SK-N-SH treated with all-trans-retinoic acid at 6 μM for 48 hours (cell line): ENCODE results near the gene ASB10.

Experiments used
- ATAC-seq: fragments of 200-7000 bp; cut with Tn5 transposase; 3 replicates; pipeline ENCODE4 v1.9.1; 2020; ENCODE audit warnings: mild to moderate bottlenecking, moderate library complexity
- ARNTL ChIP-seq: fragments of 450-650 bp; formaldehyde crosslinking; IDR thresholded peaks from 2 replicates; pipeline ENCODE4 v1.5.0; 2020; ENCODE audit warnings: low read depth, mild to moderate bottlenecking, moderate library complexity, borderline replicate concordance
- BACH2 ChIP-seq: fragments of 250-450 bp; sonication (Bioruptor Pico); IDR thresholded peaks from 2 replicates; pipeline ENCODE4 v1.9.0; 2021; ENCODE audit warnings: mild to moderate bottlenecking, borderline replicate concordance
- CSDC2 ChIP-seq: fragments of 250-450 bp; sonication (Bioruptor Pico); IDR thresholded peaks from 2 replicates; pipeline ENCODE4 v1.5.0; 2020; ENCODE audit warnings: mild to moderate bottlenecking, moderate library complexity
- CSRNP3 ChIP-seq: fragments of 250-450 bp; sonication (Bioruptor Pico); IDR thresholded peaks from 2 replicates; pipeline ENCODE4 v1.5.1; 2021; ENCODE audit warnings: mild to moderate bottlenecking, moderate library complexity
- ISL1 ChIP-seq: fragments of 250-450 bp; sonication (Bioruptor Pico); IDR thresholded peaks from 2 replicates; pipeline ENCODE4 v2.1.2; 2022; ENCODE audit warnings: mild to moderate bottlenecking, moderate library complexity
- OSR1 ChIP-seq: fragments of 250-450 bp; sonication (Bioruptor Pico); IDR thresholded peaks from 2 replicates; pipeline ENCODE4 v1.8.0; 2022; ENCODE audit warnings: moderate library complexity, mild to moderate bottlenecking, inconsistent platforms
- PATZ1 ChIP-seq: fragments of 250-450 bp; sonication (Bioruptor Pico); IDR thresholded peaks from 2 replicates; pipeline ENCODE4 v1.8.0; 2020; ENCODE audit warnings: mild to moderate bottlenecking, moderate library complexity, borderline replicate concordance
- PPARA ChIP-seq: fragments of 250-450 bp; sonication (Bioruptor Pico); IDR thresholded peaks from 2 replicates; pipeline ENCODE4 v1.5.0; 2020; ENCODE audit warnings: mild to moderate bottlenecking, borderline replicate concordance
- RARB ChIP-seq: fragments of 250-450 bp; sonication (Bioruptor Pico); IDR thresholded peaks from 2 replicates; pipeline ENCODE4 v1.8.0; 2021; ENCODE audit warnings: mild to moderate bottlenecking, moderate library complexity
- SNAI2 ChIP-seq: fragments of 250-450 bp; sonication (Bioruptor Pico); IDR thresholded peaks from 2 replicates; pipeline ENCODE4 v1.5.0; 2020; ENCODE audit warnings: mild to moderate bottlenecking, moderate library complexity
- TCF4 ChIP-seq: fragments of 250-450 bp; sonication (Bioruptor Pico); IDR thresholded peaks from 2 replicates; pipeline ENCODE4 v1.8.0; 2021; ENCODE audit warnings: mild to moderate bottlenecking, moderate library complexity, borderline replicate concordance
- TOX ChIP-seq: fragments of 250-450 bp; sonication (Bioruptor Pico); IDR thresholded peaks from 2 replicates; pipeline ENCODE4 v1.8.0; 2021; ENCODE audit warnings: mild to moderate bottlenecking, moderate library complexity, borderline replicate concordance
- TSHZ2 ChIP-seq: fragments of 250-450 bp; sonication (Bioruptor Pico); IDR thresholded peaks from 2 replicates; pipeline ENCODE4 v1.5.0; 2020; ENCODE audit warnings: mild to moderate bottlenecking, moderate library complexity
- ZC3H10 ChIP-seq: fragments of 250-450 bp; sonication (Bioruptor Pico); IDR thresholded peaks from 2 replicates; pipeline ENCODE4 v1.5.1; 2021; ENCODE audit warnings: mild to moderate bottlenecking, moderate library complexity
- ZFP3 ChIP-seq: fragments of 250-450 bp; sonication (Bioruptor Pico); IDR thresholded peaks from 2 replicates; pipeline ENCODE4 v1.5.0; 2020; ENCODE audit warnings: mild to moderate bottlenecking, moderate library complexity
- ZFP30 ChIP-seq: fragments of 450-650 bp; formaldehyde crosslinking; IDR thresholded peaks from 2 replicates; pipeline ENCODE4 v1.5.0; 2022; ENCODE audit warnings: mild to moderate bottlenecking, moderate library complexity
- ZNF565 ChIP-seq: fragments of 450-650 bp; formaldehyde crosslinking; conservative IDR thresholded peaks from 2 replicates; pipeline ENCODE4 v1.5.0; 2020; ENCODE audit warnings: low read depth, mild to moderate bottlenecking, moderate library complexity
- ZNF70 ChIP-seq: fragments of 450-650 bp; formaldehyde crosslinking; IDR thresholded peaks from 2 replicates; pipeline ENCODE4 v1.5.0; 2020; ENCODE audit warnings: mild to moderate bottlenecking, moderate library complexity
- ZNF8 ChIP-seq: fragments of 450-650 bp; formaldehyde crosslinking; IDR thresholded peaks from 2 replicates; pipeline ENCODE4 v1.5.0; 2020; ENCODE audit warnings: mild to moderate bottlenecking, moderate library complexity
- TF ChIP-seq, protein P1 (sequence below): fragments of 250-450 bp; sonication (Bioruptor Pico); IDR thresholded peaks from 2 replicates; pipeline ENCODE4 v1.8.0; 2021; ENCODE audit warnings: low read depth, mild to moderate bottlenecking, moderate library complexity, borderline replicate concordance
- TF ChIP-seq, protein P2 (sequence below): fragments of 250-450 bp; sonication (Bioruptor Pico); IDR thresholded peaks from 2 replicates; pipeline ENCODE4 v1.5.1; 2020; ENCODE audit warnings: low read depth, mild to moderate bottlenecking, moderate library complexity

Gene ASB10

GRCh38 chr7:151204383-151205032, 17.5 kb upstream of the ASB10 start:
- TF ChIP-seq OSR1 (CRISPR knock-in tag) (no peak), ZFP30 (CRISPR knock-in tag) (no peak), BACH2 (CRISPR knock-in tag) (no peak), PATZ1 (CRISPR knock-in tag) (no peak), CSDC2 (CRISPR knock-in tag) (no peak), PPARA (CRISPR knock-in tag) (no peak), ISL1 (CRISPR knock-in tag) (no peak), RARB (CRISPR knock-in tag) (no peak), ZNF8 (CRISPR knock-in tag) (no peak), TOX (CRISPR knock-in tag) (no peak), ZC3H10 (CRISPR knock-in tag) (no peak)
- TF ChIP-seq, protein P1, sequence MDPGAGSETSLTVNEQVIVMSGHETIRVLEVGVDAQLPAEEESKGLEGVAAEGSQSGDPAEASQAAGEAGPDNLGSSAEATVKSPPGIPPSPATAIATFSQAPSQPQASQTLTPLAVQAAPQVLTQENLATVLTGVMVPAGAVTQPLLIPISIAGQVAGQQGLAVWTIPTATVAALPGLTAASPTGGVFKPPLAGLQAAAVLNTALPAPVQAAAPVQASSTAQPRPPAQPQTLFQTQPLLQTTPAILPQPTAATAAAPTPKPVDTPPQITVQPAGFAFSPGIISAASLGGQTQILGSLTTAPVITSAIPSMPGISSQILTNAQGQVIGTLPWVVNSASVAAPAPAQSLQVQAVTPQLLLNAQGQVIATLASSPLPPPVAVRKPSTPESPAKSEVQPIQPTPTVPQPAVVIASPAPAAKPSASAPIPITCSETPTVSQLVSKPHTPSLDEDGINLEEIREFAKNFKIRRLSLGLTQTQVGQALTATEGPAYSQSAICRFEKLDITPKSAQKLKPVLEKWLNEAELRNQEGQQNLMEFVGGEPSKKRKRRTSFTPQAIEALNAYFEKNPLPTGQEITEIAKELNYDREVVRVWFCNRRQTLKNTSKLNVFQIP: no peak
- ATAC-seq: no peak

GRCh38 chr7:151202836-151203235, 15.8 kb upstream of the ASB10 start:
- ATAC-seq: no peak
- no peak for TF ChIP-seq ZC3H10 (CRISPR knock-in tag)
- TF ChIP-seq PPARA (CRISPR knock-in tag): no peak
- no peak for TF ChIP-seq CSRNP3 (CRISPR knock-in tag)
- no peak for TF ChIP-seq ARNTL
- TF ChIP-seq ZNF70 (CRISPR knock-in tag): no peak
- no peak for TF ChIP-seq TCF4 (CRISPR knock-in tag)
- no peak for TF ChIP-seq TSHZ2 (CRISPR knock-in tag)
- TF ChIP-seq BACH2 (CRISPR knock-in tag): no peak
- no peak for TF ChIP-seq ZFP3 (CRISPR knock-in tag)
- no peak for TF ChIP-seq TOX (CRISPR knock-in tag)
- TF ChIP-seq, protein P1: no peak
- no peak for TF ChIP-seq SNAI2
- TF ChIP-seq ZNF565 (CRISPR knock-in tag): no peak
- TF ChIP-seq OSR1 (CRISPR knock-in tag): no peak
- TF ChIP-seq ZNF8 (CRISPR knock-in tag): no peak
- no peak for TF ChIP-seq ISL1 (CRISPR knock-in tag)
- TF ChIP-seq, protein P2, sequence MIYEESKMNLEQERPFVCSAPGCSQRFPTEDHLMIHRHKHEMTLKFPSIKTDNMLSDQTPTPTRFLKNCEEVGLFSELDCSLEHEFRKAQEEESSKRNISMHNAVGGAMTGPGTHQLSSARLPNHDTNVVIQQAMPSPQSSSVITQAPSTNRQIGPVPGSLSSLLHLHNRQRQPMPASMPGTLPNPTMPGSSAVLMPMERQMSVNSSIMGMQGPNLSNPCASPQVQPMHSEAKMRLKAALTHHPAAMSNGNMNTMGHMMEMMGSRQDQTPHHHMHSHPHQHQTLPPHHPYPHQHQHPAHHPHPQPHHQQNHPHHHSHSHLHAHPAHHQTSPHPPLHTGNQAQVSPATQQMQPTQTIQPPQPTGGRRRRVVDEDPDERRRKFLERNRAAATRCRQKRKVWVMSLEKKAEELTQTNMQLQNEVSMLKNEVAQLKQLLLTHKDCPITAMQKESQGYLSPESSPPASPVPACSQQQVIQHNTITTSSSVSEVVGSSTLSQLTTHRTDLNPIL: no peak
- TF ChIP-seq RARB (CRISPR knock-in tag): no peak
- TF ChIP-seq CSDC2 (CRISPR knock-in tag): no peak
